GM18909 (cell line): ENCODE measurements around the gene GNPDA1.
A peak's percentile ranks its signal among the peaks of the same experiment; 100 is the strongest.

Experiments used
- ATAC-seq: cut with Tn5 transposase; IDR thresholded peaks from one replicate; pipeline ENCODE4 v1.9.1; 2021; ENCODE audit warnings: mild to moderate bottlenecking; ENCODE audit not compliant: unreplicated experiment, poor library complexity

GNPDA1 gene

GRCh38 chr5:141997358-141997960, 15.4 kb downstream of the GNPDA1 start:
- ATAC-seq: no peak

GRCh38 chr5:141995656-141996055, 17.2 kb downstream of the GNPDA1 start:
- no peak for ATAC-seq

GRCh38 chr5:141994511-141995136, 18.2 kb downstream of the GNPDA1 start:
- ATAC-seq: no peak

GRCh38 chr5:141992349-141992963, 20.4 kb downstream of the GNPDA1 start:
- peak; percentile 60 for ATAC-seq

- ATAC-seq: no peak
Measured at GRCh38 chr5:141989720-141990119, 23.1 kb downstream of the GNPDA1 start.

GRCh38 chr5:141986072-141986471, 26.8 kb downstream of the GNPDA1 start:
- ATAC-seq: no peak

- ATAC-seq: no peak
Measured at GRCh38 chr5:141982626-141983025, 30.2 kb downstream of the GNPDA1 start.

- no peak for ATAC-seq
Measured at GRCh38 chr5:141978389-141978788, 34.4 kb downstream of the GNPDA1 start.

- ATAC-seq: no peak
Measured at GRCh38 chr5:141976176-141976575, 36.7 kb downstream of the GNPDA1 start.

GRCh38 chr5:141973871-141974595, 38.8 kb downstream of the GNPDA1 start:
- ATAC-seq: no peak

- ATAC-seq: peak; percentile 62
Measured at GRCh38 chr5:141969783-141970771, 42.8 kb downstream of the GNPDA1 start.

- ATAC-seq: peak; percentile 93
Measured at GRCh38 chr5:141968914-141969608, 43.8 kb downstream of the GNPDA1 start, which contains the start of gene RNF14. Gene RNF14, plus strand, starts transcription at chr5:141969105. Its CDS starts 4,484 bp downstream, at chr5:141973589.

GRCh38 chr5:141966963-141967333, 45.9 kb downstream of the GNPDA1 start:
- no peak for ATAC-seq

- no peak for ATAC-seq
Measured at GRCh38 chr5:141966275-141966962, 46.4 kb downstream of the GNPDA1 start.

GRCh38 chr5:141965071-141965470, 47.8 kb downstream of the GNPDA1 start:
- ATAC-seq: no peak

GRCh38 chr5:141963701-141964100, 49.1 kb downstream of the GNPDA1 start:
- ATAC-seq: no peak

- no peak for ATAC-seq
Measured at GRCh38 chr5:141961466-141961865, 51.4 kb downstream of the GNPDA1 start.

GRCh38 chr5:141960449-141961323, 52.1 kb downstream of the GNPDA1 start:
- ATAC-seq: peak; percentile 93
